ENCODE measurements around the gene ZFX.

The ZFX gene

GRCh38 chrX:24235084-24235710 is 85.7 kb downstream of the ZFX start:
- DNase-seq (ENCODE audit: low read depth, low spot score), result no peak

DNA sequence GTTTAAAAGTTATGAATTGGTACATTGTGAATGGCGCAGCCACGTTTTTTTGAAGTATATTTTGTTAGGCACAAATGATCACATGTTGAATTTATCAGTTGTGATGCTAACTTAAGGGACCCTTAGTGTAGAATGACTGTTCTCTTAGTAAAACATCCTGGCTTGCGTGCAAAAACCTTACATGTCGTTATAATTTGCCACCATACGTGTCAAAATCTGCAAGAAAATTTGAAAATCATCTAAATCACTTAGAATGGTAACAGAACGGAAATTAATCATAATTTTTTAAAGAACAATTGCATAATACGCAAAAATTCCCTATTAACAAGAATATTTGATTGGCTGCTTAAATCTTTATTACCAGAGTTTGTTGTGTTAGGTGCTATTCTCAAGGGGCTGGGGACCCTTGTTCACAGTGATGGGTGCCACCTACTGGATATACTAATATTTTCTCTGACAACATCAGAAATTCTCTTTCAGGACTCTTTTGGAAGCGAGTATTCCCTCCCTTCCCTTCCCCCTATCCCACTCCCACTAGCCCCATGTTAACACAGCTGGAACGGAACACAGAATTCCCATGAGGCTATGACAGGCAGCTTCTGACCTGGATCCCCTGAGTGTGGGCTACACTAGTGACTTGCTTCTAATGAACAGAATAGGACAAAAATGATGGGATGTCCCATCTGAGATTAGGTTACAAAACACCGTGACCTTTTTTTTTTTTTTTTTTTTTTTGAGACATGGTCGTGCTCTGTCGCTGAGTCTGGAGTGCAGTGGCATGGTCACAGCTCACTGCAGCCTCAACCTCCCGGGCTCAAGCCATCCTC is 92.5 kb downstream of the ZFX start:
- no peak for DNase-seq (ENCODE audit: low read depth, low spot score)

DNA sequence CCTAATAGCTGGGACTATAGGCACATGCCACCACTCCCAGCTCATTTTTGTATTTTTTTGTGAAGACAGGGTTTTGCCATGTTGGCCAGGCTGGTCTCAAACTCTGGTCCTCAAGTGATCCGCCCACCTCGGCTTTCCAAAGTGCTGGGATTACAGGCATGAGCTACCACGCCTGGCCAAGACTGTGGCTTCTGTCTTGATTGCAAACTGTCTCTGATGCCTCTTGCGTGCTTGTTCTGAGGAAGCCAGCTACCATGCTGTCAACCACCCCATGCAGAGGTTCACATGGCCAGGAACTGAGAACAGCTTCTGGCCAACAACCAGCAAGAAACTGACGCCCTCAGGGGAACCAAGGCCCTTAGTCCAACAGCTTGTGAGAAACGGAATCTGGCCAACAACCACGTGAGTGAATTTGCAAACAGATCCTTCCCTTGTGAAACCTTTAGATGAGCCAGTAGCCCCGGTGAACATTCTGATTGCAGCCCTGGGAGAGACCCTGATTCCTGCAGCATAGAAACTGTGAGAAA is 93.2 kb downstream of the ZFX start:
- DNase-seq (ENCODE audit: low read depth, low spot score), result no peak

GRCh38 chrX:24243188-24243587 is 93.7 kb downstream of the ZFX start:
- DNase-seq (ENCODE audit: low read depth, low spot score), result no peak

DNA sequence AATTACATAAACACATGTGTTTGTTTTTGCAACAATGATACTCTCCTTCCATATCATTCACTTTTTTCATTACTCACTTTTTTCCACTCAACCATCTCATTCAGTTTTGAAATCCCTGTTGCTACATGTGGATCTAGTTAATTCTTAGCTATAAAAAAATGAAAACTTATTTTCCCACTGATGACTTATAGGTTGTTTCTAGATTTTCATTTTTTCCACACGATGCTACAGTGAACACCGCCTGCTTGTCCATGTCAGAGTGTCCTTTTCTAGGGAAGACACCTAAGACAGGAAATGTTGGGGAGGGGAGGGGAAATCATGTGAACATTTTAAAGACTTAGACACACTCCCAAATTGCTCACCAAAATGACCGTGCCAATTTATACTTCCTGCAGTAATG is 94.2 kb downstream of the ZFX start:
- DNase-seq (ENCODE audit: low read depth, low spot score), result no peak

GRCh38 chrX:24245202-24245601 is 95.7 kb downstream of the ZFX start:
- DNase-seq (ENCODE audit: low read depth, low spot score), result no peak

GRCh38 chrX:24248042-24248441 is 98.5 kb downstream of the ZFX start:
- DNase-seq (ENCODE audit: low read depth, low spot score), result no peak

- DNase-seq (ENCODE audit: low read depth, low spot score), result no peak
Measured at GRCh38 chrX:24253030-24253429, 103.5 kb downstream of the ZFX start.

- no peak for DNase-seq (ENCODE audit: low read depth, low spot score)
Measured at GRCh38 chrX:24253469-24253868, 103.9 kb downstream of the ZFX start.

- DNase-seq (ENCODE audit: low read depth, low spot score), result no peak
Measured at GRCh38 chrX:24257011-24257410, 107.5 kb downstream of the ZFX start.

- no peak for DNase-seq (ENCODE audit: low read depth, low spot score)
Measured at GRCh38 chrX:24259544-24260240, 110.2 kb downstream of the ZFX start.

- DNase-seq (ENCODE audit: low read depth, low spot score), result no peak
Measured at GRCh38 chrX:24260842-24261550, 111.5 kb downstream of the ZFX start.

DNA sequence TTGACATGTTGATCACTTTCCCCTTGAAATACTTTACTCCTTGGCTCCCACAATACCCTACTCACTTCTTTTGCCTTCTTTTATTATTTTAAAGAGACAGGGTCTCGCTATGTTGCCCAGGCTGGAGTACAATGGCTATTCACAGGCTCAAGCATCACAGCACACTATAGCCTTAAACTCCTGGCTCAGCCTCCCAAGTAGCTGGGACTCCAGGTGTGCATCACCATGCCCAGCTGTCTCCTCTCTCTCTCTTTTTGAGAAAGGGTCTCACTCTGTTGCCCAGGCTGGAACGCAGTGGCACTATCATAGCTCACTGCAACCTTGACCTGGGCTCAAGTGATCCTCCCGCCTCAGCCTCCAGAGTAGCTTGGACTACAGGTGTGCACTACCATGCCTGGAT is 112.8 kb downstream of the ZFX start:
- no peak for DNase-seq (ENCODE audit: low read depth, low spot score)

GRCh38 chrX:24264383-24264782 is 114.9 kb downstream of the ZFX start:
- DNase-seq (ENCODE audit: low read depth, low spot score), result no peak
